GM12874 (cell line): ENCODE results near the gene CCR5AS.

Experiments used
- CTCF ChIP-seq: IDR thresholded peaks from 2 replicates; pipeline ENCODE4 v1.5.1; 2011; ENCODE audit warnings: low read depth, mild to moderate bottlenecking, control low read depth, low read length, moderate library complexity; ENCODE audit not compliant: insufficient read depth

The CCR5AS gene

GRCh38 chr3:46325645-46326300 lies 81.1 kb downstream of the CCR5AS start:
- no peak for TF ChIP-seq CTCF

GRCh38 chr3:46324036-46324435 lies 82.8 kb downstream of the CCR5AS start:
- TF ChIP-seq CTCF: no peak

- no peak for TF ChIP-seq CTCF
Measured at GRCh38 chr3:46321461-46322104, 85.3 kb downstream of the CCR5AS start.

- TF ChIP-seq CTCF: no peak
Measured at GRCh38 chr3:46318207-46318927, 88.5 kb downstream of the CCR5AS start.

GRCh38 chr3:46316206-46316605 lies 90.7 kb downstream of the CCR5AS start:
- no peak for TF ChIP-seq CTCF

GRCh38 chr3:46314517-46314916 lies 92.3 kb downstream of the CCR5AS start:
- TF ChIP-seq CTCF: no peak
